22Rv1 (cell line): ENCODE results near the gene MXI1.

Source experiments
- ZFX ChIP-seq: fragments of 450-650 bp; IDR thresholded peaks from 2 replicates; pipeline ENCODE4 v1.6.1; 2017; ENCODE audit warnings: antibody characterized with exemption, borderline replicate concordance
- TF ChIP-seq, protein P1 (sequence below): fragments of 450-650 bp; IDR thresholded peaks from 2 replicates; pipeline ENCODE4 v1.5.1; 2017; ENCODE audit warnings: mild to moderate bottlenecking

DNA sequence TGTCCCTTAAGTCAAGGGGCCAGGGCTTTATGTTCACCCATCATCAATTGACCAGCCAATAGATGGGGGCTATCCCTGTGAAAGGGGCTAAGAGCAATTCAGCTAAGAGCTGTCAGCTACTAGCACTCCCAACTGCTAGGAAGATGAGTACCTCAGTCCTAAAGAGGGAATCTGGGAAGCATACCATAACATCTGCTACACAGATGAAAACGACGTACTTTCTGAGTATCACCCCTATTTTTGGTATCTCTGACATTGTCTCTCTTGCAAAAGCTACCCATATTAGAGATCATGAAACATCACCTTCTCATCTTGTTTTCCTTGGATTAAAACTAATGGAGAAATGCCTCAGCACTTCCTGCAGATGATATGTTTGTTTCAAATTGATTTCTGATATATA lies 104.8 kb downstream of the MXI1 start:
- TF ChIP-seq, protein P1, sequence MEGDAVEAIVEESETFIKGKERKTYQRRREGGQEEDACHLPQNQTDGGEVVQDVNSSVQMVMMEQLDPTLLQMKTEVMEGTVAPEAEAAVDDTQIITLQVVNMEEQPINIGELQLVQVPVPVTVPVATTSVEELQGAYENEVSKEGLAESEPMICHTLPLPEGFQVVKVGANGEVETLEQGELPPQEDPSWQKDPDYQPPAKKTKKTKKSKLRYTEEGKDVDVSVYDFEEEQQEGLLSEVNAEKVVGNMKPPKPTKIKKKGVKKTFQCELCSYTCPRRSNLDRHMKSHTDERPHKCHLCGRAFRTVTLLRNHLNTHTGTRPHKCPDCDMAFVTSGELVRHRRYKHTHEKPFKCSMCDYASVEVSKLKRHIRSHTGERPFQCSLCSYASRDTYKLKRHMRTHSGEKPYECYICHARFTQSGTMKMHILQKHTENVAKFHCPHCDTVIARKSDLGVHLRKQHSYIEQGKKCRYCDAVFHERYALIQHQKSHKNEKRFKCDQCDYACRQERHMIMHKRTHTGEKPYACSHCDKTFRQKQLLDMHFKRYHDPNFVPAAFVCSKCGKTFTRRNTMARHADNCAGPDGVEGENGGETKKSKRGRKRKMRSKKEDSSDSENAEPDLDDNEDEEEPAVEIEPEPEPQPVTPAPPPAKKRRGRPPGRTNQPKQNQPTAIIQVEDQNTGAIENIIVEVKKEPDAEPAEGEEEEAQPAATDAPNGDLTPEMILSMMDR: no peak
- no peak for TF ChIP-seq ZFX
